Mesendoderm (in vitro differentiated cells): Measurements from ENCODE around the gene MYO9B.

Experiments used
- DNase-seq: peaks from one replicate; pipeline ENCODE4 v3.0.0; 2013
- H2AK5ac ChIP-seq: 2 replicates; pipeline ENCODE4 v1.6.1; 2013; ENCODE audit warnings: low read length, inconsistent platforms
- H2BK120ac ChIP-seq: 2 replicates; pipeline ENCODE4 v1.6.1; 2013; ENCODE audit warnings: low read depth, mild to moderate bottlenecking, low read length, moderate library complexity, mixed read lengths
- H2BK15ac ChIP-seq: replicated peaks from 2 replicates; pipeline ENCODE4 v1.6.1; 2013; ENCODE audit warnings: low read depth, mild to moderate bottlenecking, moderate library complexity
- H2BK5ac ChIP-seq: 2 replicates; pipeline ENCODE4 v1.6.1; 2013; ENCODE audit warnings: low read length, inconsistent platforms
- H3K18ac ChIP-seq: 2 replicates; pipeline ENCODE4 v1.6.1; 2013; ENCODE audit warnings: mild to moderate bottlenecking, low read length, mixed read lengths
- H3K23ac ChIP-seq: one replicate; pipeline ENCODE4 v1.6.1; 2013; ENCODE audit warnings: low read length
- H3K27ac ChIP-seq: 2 replicates; pipeline ENCODE4 v1.5.1; 2013; ENCODE audit warnings: low read depth, mild to moderate bottlenecking, inconsistent platforms, low read length, moderate library complexity
- H3K27me3 ChIP-seq: 2 replicates; pipeline ENCODE4 v1.6.1; 2013; ENCODE audit warnings: low read length, control low read depth, mild to moderate bottlenecking, inconsistent platforms; ENCODE audit not compliant: insufficient read depth, poor library complexity
- H3K36me3 ChIP-seq: 2 replicates; pipeline ENCODE4 v1.6.1; 2013; ENCODE audit warnings: low read length, inconsistent platforms; ENCODE audit not compliant: control insufficient read depth, insufficient read depth
- H3K4ac ChIP-seq: one replicate; pipeline ENCODE4 v1.6.1; 2013; ENCODE audit warnings: low read depth, mild to moderate bottlenecking, low read length, moderate library complexity
- H3K4me1 ChIP-seq: 2 replicates; pipeline ENCODE4 v1.6.1; 2013; ENCODE audit warnings: low read depth, low read length, inconsistent platforms; ENCODE audit not compliant: control insufficient read depth
- H3K4me2 ChIP-seq: 2 replicates; pipeline ENCODE4 v1.6.1; 2013; ENCODE audit warnings: low read length
- H3K4me3 ChIP-seq: 2 replicates; pipeline ENCODE4 v1.5.1; 2013; ENCODE audit warnings: mild to moderate bottlenecking, low read length
- H3K56ac ChIP-seq: one replicate; pipeline ENCODE4 v1.6.1; 2013; ENCODE audit warnings: low read length
- H3K79me1 ChIP-seq: 2 replicates; pipeline ENCODE4 v1.6.1; 2013; ENCODE audit warnings: low read length, inconsistent platforms
- H3K79me2 ChIP-seq: 2 replicates; pipeline ENCODE4 v1.6.1; 2013; ENCODE audit warnings: mild to moderate bottlenecking, low read length; ENCODE audit not compliant: control insufficient read depth, insufficient read depth
- H3K9ac ChIP-seq: 2 replicates; pipeline ENCODE4 v1.6.1; 2013; ENCODE audit warnings: low read length, inconsistent platforms
- H4K5ac ChIP-seq: one replicate; pipeline ENCODE4 v1.6.1; 2013; ENCODE audit warnings: low read length
- H4K8ac ChIP-seq: one replicate; pipeline ENCODE4 v1.6.1; 2013; ENCODE audit warnings: low read depth, mild to moderate bottlenecking, control low read depth, low read length, moderate library complexity
- WGBS: extraction: QIAGEN DNeasy Blood & Tissue Kit; methylation state at CpG from one replicate; pipeline ENCODE4 v1.1.7; 2013; ENCODE audit warnings: low lambda C conversion rate, missing lambda C conversion rate; ENCODE audit not compliant: insufficient coverage; ENCODE audit errors: extremely low coverage; 5-methylcytosine and 5-hydroxymethylcytosine counted together

The MYO9B gene

GRCh38 chr19:17079710-17080439, 4.3 kb downstream of the MYO9B start:
- no CpG with 5 or more reads among the region's 28 CpGs for WGBS
- Histone ChIP-seq H2BK120ac (no peak overlapping the region), H3K23ac (no peak overlapping the region), H3K56ac (peak overlapping the region; percentile 35), H4K8ac (no peak overlapping the region), H4K5ac (no peak overlapping the region), H3K4ac (no peak overlapping the region), H3K18ac (no peak overlapping the region), H2BK15ac (no peak overlapping the region), H3K27ac (no peak overlapping the region), H2AK5ac (no peak overlapping the region), H3K4me2 (no peak overlapping the region), H3K79me2 (peaks cover 65% of the 10 kb centered on the region), H2BK5ac (no peak overlapping the region), H3K27me3 (no peaks in the 10 kb centered on the region), H3K36me3 (no peaks in the 10 kb centered on the region), H3K9ac (no peak overlapping the region), H3K4me1 (peaks cover 3% of the 10 kb centered on the region), H3K79me1 (peaks cover 20% of the 10 kb centered on the region), H3K4me3 (no peak overlapping the region)
- DNase-seq: no peak

GRCh38 chr19:17080440-17080801, 4.8 kb downstream of the MYO9B start:
- Histone ChIP-seq H3K79me1 (peaks cover 23% of the 10 kb centered on the region), H3K27me3 (no peaks in the 10 kb centered on the region), H2BK120ac (no peak overlapping the region), H3K4me1 (peaks cover 3% of the 10 kb centered on the region), H3K9ac (no peak overlapping the region), H2AK5ac (no peak overlapping the region), H3K56ac (no peak overlapping the region), H3K27ac (no peak overlapping the region), H3K4me2 (no peak overlapping the region), H3K18ac (no peak overlapping the region), H3K36me3 (no peaks in the 10 kb centered on the region), H3K4me3 (no peak overlapping the region), H2BK5ac (no peak overlapping the region), H3K79me2 (peaks cover 68% of the 10 kb centered on the region), H4K8ac (no peak overlapping the region), H2BK15ac (no peak overlapping the region), H3K4ac (no peak overlapping the region), H4K5ac (no peak overlapping the region), H3K23ac (no peak overlapping the region)
- no peak for DNase-seq
- no CpG with 5 or more reads among the region's 4 CpGs for WGBS

- no peak overlapping the region for H2BK120ac ChIP-seq
- no CpG with 5 or more reads among the region's 20 CpGs for WGBS
- no peak overlapping the region for H3K23ac ChIP-seq
- no peaks in the 10 kb centered on the region for H3K27me3 ChIP-seq
- H3K4me2 ChIP-seq: no peak overlapping the region
- H3K27ac ChIP-seq: no peak overlapping the region
- peaks cover 60% of the 10 kb centered on the region for H3K79me2 ChIP-seq
- DNase-seq: peak; percentile 13
- H3K4me3 ChIP-seq: no peak overlapping the region
- no peak overlapping the region for H3K4ac ChIP-seq
- H4K5ac ChIP-seq: no peak overlapping the region
- H3K4me1 ChIP-seq: peaks cover 1% of the 10 kb centered on the region
- no peaks in the 10 kb centered on the region for H3K36me3 ChIP-seq
- H3K18ac ChIP-seq: no peak overlapping the region
- peaks cover 22% of the 10 kb centered on the region for H3K79me1 ChIP-seq
- no peak overlapping the region for H4K8ac ChIP-seq
- H2BK15ac ChIP-seq: no peak overlapping the region
- no peak overlapping the region for H2AK5ac ChIP-seq
- no peak overlapping the region for H2BK5ac ChIP-seq
- H3K9ac ChIP-seq: no peak overlapping the region
- H3K56ac ChIP-seq: no peak overlapping the region
Measured at GRCh38 chr19:17081672-17082630, 6.4 kb downstream of the MYO9B start.

- H2BK120ac ChIP-seq: no peak overlapping the region
- no peaks in the 10 kb centered on the region for H3K36me3 ChIP-seq
- H3K4ac ChIP-seq: no peak overlapping the region
- no CpG with 5 or more reads among the region's 14 CpGs for WGBS
- peaks cover 37% of the 10 kb centered on the region for H3K79me2 ChIP-seq
- no peak overlapping the region for H2BK5ac ChIP-seq
- H4K5ac ChIP-seq: no peak overlapping the region
- no peak overlapping the region for H3K4me2 ChIP-seq
- no peak overlapping the region for H2AK5ac ChIP-seq
- no peak overlapping the region for H4K8ac ChIP-seq
- H3K4me1 ChIP-seq: no peaks in the 10 kb centered on the region
- H3K27me3 ChIP-seq: no peaks in the 10 kb centered on the region
- H3K18ac ChIP-seq: no peak overlapping the region
- H3K27ac ChIP-seq: no peak overlapping the region
- H3K9ac ChIP-seq: no peak overlapping the region
- H3K23ac ChIP-seq: no peak overlapping the region
- no peak overlapping the region for H3K4me3 ChIP-seq
- no peak overlapping the region for H3K56ac ChIP-seq
- no peak overlapping the region for H2BK15ac ChIP-seq
- H3K79me1 ChIP-seq: peaks cover 30% of the 10 kb centered on the region
- no peak for DNase-seq
Measured at GRCh38 chr19:17086120-17086519, 10.5 kb downstream of the MYO9B start.

GRCh38 chr19:17086834-17087233, 11.3 kb downstream of the MYO9B start:
- Histone ChIP-seq H3K23ac (no peak overlapping the region), H3K18ac (no peak overlapping the region), H3K9ac (no peak overlapping the region), H4K5ac (no peak overlapping the region), H2BK120ac (no peak overlapping the region), H4K8ac (no peak overlapping the region), H2BK5ac (no peak overlapping the region), H3K4ac (no peak overlapping the region), H3K79me2 (peaks cover 33% of the 10 kb centered on the region), H3K4me1 (peaks cover 2% of the 10 kb centered on the region), H3K36me3 (no peaks in the 10 kb centered on the region), H3K79me1 (peaks cover 32% of the 10 kb centered on the region), H3K56ac (no peak overlapping the region), H3K27me3 (no peaks in the 10 kb centered on the region), H3K27ac (no peak overlapping the region), H3K4me2 (no peak overlapping the region), H2AK5ac (no peak overlapping the region), H2BK15ac (no peak overlapping the region), H3K4me3 (no peak overlapping the region)
- no peak for DNase-seq
- no CpG with 5 or more reads among the region's 6 CpGs for WGBS
